ENCODE measurements around the gene PER2. TPM values are rescaled to one million over a fixed set of nuclear protein-coding genes. Genes with fewer than 3 reads are reported as not detected.
"Not testable (repeated sequence)": the region's sequence is repeated elsewhere in the genome, so short reads cannot be mapped to it uniquely, and the experiment has no call there.

PER2 gene
- polyA plus RNA-seq, 5 donors = 6.4 to 9.4 (median 8.3) TPM

DNA sequence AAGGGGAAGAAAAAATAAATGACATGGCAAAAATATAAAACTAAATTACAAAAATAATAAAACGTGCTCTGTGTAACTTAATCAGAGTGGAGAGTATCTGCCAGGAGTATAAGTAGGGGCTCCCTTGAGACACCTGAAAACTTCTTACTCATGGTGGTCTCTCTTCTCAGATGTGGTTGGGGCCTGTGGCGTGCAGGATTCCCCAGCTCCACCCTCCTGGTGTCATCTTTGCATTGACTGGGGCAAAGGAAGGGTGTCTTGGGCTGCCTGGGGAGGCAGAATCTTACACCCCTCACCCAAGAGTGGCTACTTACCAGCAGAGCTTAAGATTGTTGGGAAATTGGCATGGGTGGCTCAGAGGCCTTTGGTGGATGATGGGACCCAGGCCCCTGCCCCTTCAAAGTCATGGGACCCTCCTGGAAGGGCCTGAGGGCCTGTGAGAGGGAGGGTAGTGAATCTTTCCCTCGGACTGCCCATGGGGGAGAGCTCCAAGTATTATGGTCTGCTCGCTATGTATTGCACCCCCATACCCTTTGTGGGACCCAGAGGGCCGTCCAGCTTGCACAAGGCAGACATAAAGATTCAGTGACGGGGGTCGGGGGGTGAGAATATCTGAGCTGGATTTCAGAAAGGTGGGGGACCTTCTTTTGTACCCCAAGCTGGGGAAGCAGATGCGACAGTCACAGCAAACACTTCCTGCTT is 25.0 kb upstream of the PER2 start:
- no peak for DNase-seq

- DNase-seq = not testable (repeated sequence)
Observed at GRCh38 chr2:238310721-238311120, 22.3 kb upstream of the PER2 start.

DNA sequence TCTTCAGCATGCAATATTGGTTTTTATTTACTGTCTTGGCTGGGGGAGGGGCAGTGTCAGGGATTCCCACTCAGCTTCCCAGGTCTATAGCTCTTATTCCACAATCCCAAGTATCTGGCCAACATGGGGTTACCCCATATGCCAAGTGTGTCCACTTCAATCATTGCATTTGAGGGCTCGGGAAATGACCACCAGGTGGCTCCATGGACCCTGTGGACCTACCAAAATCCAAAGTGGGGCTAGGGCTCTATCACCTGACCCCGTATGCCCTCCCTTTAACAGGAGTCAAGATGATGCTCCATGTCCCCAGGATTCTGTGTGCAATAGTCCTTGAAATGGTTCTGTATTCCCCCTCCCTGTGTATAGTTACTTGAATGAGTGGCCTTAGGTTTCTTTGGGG is 19.8 kb upstream of the PER2 start:
- no peak for DNase-seq

GRCh38 chr2:238306672-238306998 is 18.2 kb upstream of the PER2 start:
- DNase-seq = no peak

- DNase-seq = no peak
Observed at GRCh38 chr2:238305965-238306671, 17.7 kb upstream of the PER2 start.

DNA sequence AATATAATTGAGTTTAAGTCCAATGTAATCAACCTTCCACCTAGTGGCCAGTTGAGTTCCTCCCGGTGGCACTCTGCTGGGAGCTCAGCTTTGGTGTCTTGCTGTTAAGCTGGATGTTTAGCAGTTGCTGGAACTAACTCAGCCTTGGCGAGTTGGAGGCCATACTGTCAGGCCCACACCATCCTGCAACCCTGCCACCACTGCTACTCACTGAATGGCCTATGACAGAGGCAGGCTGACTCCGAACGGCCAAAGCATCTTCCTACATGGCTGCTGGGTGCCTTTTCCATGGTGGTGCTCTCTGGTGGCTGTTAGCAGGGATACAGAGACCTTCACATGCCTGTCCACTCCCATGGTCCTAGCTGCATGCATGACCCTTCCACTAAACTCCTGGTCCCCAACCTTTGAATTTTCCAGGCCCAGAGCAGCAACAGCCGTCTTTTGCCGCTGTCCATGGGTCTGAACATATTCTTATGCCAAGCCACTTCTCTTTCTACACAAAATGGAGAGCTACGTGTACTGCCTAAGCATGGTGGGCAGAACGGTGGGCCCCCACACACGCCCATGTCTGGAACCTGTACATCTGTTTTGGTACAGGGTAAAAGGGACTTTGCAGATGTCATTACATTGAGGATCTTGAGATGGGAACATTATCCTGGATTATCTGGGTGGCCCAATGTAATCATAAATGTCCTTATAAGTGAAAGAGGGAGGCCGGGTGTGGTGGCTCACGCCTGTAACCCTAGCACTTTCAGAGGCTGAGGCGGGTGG is 16.9 kb upstream of the PER2 start:
- no peak for DNase-seq

- no peak for DNase-seq
Observed at GRCh38 chr2:238304116-238304515, 15.7 kb upstream of the PER2 start.

DNA sequence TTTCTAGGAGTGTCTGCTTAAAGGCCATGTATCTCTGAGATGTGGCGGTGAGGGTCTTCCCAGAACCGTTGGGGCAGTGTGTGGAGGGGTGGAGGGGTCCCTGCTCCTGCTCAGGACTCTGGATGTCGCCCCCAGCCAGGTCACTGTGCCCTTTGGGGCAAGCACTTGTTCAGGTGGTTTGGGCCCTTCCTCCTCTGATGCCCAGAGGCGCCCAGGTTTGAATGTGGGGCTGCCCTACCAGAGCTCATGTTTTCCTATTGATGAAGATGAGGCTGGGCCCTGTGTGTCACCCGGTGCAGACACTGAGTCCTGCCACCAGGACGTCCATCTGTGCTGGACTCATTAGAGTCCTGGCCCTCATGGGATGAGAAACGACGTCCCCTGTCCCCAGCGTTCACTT is 14.3 kb upstream of the PER2 start:
- DNase-seq = no peak

GRCh38 chr2:238302087-238302486 is 13.7 kb upstream of the PER2 start:
- DNase-seq = no peak

DNA sequence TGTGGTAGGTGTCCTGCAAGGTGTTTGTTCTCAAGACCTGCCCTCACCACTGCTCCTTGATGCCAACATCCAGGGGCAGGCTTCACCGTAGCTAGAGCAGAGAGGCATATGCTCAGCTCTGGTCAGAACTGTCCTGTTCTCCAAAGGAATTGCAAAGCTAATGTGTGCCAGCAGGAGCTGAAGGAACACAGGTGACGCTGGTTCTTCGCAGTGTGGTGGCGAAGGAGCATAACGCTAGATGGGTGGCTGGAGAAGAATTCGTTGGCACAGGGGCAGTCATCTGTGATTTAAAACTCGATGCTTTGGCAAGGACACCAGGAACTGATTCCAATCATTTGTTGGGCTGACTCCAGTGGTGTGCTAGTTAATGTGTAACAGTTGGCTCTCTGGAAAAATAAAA is 11.4 kb upstream of the PER2 start:
- no peak for DNase-seq

- no peak for DNase-seq
Observed at GRCh38 chr2:238296638-238297457, 8.4 kb upstream of the PER2 start.

GRCh38 chr2:238295144-238296112 is 7.0 kb upstream of the PER2 start:
- no peak for DNase-seq

- DNase-seq = no peak
Observed at GRCh38 chr2:238294393-238295143, 6.2 kb upstream of the PER2 start.

- no peak for DNase-seq
Observed at GRCh38 chr2:238294046-238294392, 5.6 kb upstream of the PER2 start.

GRCh38 chr2:238291550-238292281 is 3.3 kb upstream of the PER2 start:
- no peak for DNase-seq

DNA sequence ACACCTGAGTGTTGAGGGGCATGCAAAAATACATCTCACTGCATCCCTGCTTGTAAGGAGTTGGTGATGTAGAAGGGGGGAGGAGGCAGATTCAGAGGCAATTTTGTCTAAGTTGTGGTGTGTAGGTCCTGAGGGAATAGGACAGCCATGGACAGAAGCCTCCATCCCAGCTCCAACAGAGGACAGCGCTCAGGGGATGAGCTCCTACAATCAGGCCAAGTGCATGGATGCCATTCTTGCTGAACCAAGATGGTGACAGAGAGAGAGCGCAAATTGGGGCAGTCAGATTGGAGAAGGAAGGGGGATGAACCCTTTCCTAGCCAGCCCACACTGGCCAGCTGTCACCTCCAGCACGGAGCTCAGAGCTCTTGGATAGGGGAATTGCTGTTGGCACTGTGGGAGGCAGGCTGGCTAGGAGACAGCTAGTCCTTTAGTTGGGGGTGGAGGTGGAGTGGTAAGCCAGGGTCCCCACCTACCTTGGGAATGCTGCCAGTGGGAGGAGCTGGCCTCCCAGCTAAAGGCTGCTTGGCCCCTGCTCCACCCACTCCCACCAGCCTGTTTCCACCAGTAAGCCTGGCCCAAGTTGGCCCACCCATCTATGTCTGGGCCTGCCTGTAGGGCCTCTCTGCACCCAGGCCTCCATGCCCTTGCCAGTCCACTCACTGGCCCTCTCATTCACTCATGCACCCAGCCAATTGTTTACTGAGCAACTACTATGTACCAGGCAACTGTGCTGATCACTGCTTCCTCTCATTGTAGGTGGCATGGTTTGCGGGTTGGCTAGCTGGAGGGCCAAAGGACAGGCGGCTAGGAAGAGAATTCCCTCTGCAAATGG is 2.5 kb upstream of the PER2 start:
- DNase-seq = no peak

DNA sequence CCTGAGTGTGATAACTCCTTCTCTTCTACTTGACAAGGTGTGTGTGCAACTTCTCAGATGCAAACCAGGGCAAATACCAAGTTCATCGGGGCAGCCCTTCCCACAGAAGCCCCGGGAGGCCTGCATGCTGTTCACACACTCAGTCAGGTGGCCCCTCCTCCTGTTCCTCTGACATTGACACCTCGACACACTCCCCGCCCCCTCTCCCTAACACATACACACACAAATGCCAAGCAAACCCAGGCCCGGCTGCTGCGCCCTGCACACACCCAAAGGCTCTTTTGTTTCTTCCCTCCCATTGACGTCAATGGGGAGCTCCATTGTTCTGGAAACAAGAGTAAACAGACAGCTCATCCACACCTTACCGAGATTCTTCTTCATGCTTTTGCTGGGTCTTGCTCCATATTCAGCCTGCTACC is 1.7 kb upstream of the PER2 start:
- peak; percentile 38 to 45 for DNase-seq

DNA sequence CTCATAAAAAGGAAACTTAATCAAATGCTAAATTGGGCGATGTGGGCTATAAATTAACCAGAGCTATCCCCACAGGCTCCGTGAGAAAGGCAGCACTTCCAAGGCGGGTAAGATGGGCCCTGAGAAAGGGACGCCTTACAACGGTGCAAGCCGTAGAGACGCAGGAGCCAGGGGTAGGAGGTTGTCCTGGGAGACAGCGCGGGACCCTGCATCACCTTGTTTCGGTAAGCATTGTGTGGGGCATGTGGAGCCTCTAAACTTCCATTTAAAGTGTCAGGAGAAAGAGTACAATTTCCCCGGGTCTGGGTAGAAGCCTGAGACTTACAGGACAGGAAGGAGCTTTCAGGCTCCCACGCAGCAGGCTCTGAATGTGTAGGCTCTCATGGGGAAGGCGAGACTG is 1.2 kb upstream of the PER2 start:
- peak in 1 of 2 donors; percentile 13 for DNase-seq

Data from right lung (tissue), 5 donors.